GM19324 (cell line): ENCODE data around the gene DEPDC7.
"Not testable (repeated sequence)": the region's sequence is repeated elsewhere in the genome, so short reads cannot be mapped to it uniquely, and the experiment has no call there.

Source experiments
- ATAC-seq: cut with Tn5 transposase; IDR thresholded peaks from one replicate; pipeline ENCODE4 v1.9.1; 2021; ENCODE audit warnings: mild to moderate bottlenecking, moderate library complexity; ENCODE audit not compliant: unreplicated experiment, low FRiP score

Gene DEPDC7

DNA sequence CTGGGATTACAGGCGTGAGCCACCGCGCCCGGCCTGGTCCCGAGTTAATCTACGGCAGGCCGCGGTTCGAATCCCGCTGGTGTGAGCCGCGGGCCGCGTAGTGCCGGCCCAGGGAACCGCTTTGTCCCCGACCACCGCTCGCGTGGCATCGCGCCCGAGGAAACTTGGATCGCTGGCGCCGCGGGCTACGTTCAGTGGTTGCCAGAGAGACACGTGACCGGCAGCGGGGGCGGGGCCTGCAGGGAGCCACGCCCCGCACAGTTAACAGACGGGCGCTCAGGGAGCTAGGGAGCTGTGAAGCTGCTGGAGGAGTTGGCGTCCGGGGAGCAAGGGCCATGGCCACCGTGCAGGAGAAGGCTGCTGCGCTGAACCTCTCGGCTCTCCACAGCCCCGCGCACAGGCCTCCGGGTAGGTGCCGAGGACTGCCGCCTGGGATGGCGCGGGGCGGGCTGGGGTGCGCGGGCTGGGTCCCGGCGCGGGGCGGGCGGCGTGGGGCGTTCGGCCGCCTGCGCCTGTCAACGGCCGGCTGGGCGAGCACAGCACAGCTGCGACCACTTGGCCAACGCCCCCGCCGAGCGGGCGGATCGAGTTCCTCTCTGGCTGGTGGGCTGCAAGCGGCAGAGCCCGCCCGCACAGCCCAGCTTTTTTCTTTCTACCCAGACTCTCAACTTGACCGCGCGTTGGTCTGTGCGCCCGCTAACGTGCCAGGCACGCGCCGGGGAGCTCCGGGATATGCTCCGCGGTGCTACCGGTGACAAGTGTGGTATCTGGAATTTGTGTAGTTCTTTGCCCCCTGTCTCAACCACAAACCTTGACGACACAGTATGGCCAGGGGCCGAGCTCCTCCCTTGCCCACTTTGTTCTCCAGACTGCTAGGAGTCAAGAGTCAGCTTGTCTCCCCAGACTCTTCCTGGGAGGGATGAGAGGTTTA, at the start of gene DEPDC7:
Gene DEPDC7, plus strand, starts transcription at position 258 of the 931 bp plus-strand sequence. Its CDS starts 78 bp downstream, at position 336.
- peak; percentile 72 for ATAC-seq

GRCh38 chr11:32968541-32968940, 47.1 kb upstream of the DEPDC7 start:
- ATAC-seq, result no peak

GRCh38 chr11:32972233-32972632, 43.4 kb upstream of the DEPDC7 start:
- ATAC-seq, result not testable (repeated sequence)

GRCh38 chr11:32972781-32973180, 42.9 kb upstream of the DEPDC7 start:
- ATAC-seq, result no peak

GRCh38 chr11:32982626-32983025, 33.1 kb upstream of the DEPDC7 start:
- no peak for ATAC-seq

GRCh38 chr11:32983506-32983905, 32.2 kb upstream of the DEPDC7 start:
- ATAC-seq, result no peak

DNA sequence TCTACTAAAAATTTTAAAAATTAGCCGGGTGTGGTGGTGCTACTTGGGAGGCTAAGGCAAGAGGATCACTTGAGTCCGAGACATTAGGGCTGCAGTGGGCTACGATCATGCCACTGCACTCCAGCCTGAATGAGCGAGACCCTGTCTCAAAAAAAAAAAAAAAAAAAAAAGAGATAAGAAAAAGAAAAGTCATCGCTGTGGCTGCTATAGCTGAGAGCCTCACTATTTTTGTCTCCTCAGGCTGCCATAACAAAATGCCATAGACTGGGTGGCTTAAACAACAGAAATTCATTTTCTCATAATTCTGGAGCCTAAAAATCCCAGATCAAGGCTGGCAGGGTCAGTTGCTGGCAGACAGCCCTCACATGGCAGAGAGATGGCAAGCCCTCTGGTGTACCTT, 30.1 kb upstream of the DEPDC7 start:
- no peak for ATAC-seq

DNA sequence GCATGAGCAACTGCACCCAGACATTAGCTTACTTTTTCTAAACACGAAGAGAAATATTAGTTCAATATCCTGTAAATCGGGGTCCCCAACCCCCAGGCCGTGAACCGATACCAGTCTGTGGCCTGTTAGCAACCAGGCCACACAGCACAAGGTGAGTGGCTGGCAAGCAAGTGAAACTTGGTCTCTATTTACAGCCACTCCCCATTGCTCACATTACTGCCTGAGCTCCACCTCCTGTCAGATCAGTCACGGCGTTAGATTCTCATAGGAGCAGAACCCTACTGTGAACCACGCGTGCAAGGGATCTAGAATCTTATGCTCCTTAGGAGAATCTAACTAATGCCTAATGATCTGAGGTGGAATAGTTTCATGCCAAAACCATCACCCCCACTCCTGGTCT, 27.8 kb upstream of the DEPDC7 start:
- ATAC-seq, result no peak

DNA sequence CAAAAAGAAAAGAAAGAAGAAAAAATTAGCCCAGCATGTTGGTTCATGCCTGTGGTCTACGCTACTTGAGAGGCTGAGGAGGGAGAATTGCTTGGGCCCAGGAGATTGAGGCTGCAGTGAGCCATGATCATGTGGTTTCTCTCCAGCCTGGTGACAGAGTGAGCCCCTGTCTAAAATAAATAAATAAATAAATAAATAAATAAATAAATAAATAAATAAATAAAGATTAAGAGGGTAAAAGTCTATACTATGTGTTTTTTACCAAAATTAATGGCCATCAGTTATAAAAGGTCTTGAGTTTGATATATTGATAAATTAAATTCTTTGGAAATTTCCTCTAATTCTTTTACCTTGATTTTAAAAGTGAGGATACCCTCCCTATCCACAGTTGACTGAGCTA, 25.2 kb upstream of the DEPDC7 start:
- ATAC-seq, result no peak

DNA sequence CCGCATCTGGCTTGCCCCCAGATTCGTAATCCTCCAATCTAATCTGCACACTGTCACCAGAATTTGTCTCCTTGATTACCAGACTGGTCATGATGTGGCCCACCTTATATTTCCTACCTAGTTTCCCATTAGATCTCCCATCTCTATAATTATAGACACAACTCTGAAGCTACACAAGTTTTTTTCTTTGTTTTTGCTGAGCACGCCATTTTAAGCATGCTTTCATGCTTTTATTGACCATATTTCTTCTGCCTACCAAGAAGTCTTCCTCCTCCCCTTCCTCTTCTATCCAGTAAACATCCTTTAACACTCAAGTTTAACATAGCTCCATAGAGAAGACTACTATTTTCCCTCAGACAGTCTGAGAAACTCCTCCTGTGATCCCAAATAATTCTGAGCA, 24.3 kb upstream of the DEPDC7 start:
- no peak for ATAC-seq

GRCh38 chr11:32991898-32992297, 23.8 kb upstream of the DEPDC7 start:
- no peak for ATAC-seq

DNA sequence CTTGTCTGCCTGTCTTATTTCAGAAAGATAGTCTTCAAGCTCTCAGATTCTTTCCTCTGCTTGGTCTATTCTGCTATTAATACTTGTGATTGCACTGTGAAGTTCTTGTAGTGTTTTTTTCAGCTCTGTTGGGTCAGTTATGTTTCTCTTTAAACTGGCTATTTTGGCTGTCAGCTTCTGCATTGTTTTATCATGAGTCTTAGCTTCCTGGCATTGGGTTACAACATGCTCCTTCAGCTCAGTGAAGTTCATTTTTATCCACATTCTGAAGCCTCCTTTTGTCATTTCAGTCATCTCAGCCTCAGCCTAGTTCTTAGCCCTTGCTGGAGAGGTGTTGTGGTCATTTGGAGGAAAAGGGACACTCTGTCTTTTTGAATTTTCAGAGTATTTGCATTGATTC, 15.5 kb upstream of the DEPDC7 start:
- ATAC-seq, result no peak

GRCh38 chr11:33001281-33001680, 14.4 kb upstream of the DEPDC7 start:
- no peak for ATAC-seq

GRCh38 chr11:33001751-33002542, 13.7 kb upstream of the DEPDC7 start:
- ATAC-seq, result no peak

DNA sequence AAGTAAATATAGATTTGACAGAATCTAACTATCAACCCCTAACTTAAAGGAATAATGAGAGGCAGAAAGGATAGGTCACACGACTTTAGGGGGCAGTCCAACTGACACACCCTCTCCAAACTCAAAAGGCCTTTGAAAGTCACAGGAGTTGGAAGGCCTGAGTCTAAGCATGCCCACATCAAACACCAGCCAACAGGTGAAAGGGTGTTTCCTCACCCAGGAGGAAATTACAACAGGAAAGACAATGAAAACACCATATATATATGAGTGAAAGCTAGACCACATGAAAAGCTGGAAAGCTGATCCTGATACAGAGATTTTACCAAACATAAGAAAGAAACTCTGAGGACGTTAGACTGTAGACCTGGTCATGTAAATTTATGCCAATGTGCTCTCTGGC, 10.5 kb upstream of the DEPDC7 start:
- ATAC-seq, result no peak

- ATAC-seq, result no peak
Measured at GRCh38 chr11:33006010-33006409, 9.7 kb upstream of the DEPDC7 start.

DNA sequence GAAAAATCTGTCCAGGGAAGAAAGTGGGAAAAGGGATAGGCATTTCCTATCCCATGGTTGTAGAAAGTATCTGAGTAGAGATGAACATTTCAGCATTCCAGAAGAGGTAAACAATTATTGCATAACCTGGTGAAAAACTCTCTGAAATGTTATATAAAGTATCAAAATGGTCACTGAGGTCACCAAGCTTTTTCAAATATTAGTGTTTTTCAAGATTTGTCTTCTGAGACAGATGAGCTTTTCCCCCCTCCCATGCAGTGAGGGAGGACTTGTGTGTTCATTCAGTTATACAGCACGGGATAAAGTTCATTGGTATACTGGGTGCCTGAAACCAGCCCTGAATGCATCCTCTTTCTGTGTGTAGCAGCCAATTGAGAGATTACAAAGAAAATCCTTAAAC, 1.9 kb upstream of the DEPDC7 start:
- ATAC-seq, result no peak

DNA sequence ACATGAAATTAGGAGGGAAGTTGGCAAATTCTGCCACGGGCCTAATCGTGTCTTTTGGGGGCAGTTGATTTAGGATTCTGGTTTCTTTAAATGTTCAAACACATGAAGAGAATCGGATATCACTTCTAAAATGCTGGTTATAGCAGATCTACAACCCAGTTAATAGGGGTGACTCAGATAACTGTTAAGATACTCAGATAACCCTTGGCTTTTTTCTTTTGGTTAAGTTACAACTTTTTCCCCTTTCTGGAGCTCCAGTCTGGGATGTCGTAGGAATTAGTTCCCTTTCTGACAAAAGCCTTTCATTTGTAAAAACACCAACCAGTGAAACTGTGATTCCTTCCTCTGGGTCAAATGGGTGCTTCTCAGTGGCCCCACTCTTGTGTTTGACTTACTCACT, 976 bp downstream of the DEPDC7 start:
- no peak for ATAC-seq

DNA sequence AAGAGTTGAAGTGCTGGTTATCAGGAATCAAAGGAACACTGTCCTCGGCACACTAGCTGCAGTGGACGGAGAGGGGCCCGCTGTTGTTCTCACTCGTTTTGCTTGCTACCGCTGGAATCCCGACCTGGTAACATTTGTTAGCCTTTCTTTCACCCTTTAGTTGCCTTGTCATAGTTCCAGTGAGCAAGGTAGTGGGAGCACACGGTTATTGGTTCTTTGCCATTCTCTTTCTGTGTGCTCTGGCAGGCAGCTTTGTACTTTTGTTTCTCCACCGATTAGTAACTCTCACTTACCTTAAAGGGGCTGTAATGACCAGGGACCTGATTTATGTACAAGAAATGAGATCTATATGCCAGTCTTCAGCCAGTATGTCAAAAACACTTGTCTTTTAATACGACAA, 1.8 kb downstream of the DEPDC7 start:
- no peak for ATAC-seq

DNA sequence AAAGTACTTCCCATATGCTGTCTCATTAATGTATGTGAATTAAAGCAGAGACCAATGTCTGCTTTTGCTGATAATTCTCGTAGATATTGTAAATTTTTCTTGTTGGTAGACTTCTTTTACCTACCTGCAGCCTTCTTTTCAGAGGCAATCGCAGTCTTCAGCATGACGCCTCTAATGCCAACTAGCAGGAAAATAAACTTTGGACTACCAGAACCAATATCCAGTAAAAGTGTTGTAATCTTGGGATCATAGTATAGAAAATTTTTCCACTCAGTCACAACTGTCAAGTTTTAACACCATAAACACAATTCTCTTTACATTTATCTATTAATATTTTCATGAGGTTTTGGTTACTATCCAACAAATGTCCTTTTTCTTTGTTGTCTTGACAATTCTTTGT, 2.3 kb downstream of the DEPDC7 start:
- ATAC-seq, result no peak

DNA sequence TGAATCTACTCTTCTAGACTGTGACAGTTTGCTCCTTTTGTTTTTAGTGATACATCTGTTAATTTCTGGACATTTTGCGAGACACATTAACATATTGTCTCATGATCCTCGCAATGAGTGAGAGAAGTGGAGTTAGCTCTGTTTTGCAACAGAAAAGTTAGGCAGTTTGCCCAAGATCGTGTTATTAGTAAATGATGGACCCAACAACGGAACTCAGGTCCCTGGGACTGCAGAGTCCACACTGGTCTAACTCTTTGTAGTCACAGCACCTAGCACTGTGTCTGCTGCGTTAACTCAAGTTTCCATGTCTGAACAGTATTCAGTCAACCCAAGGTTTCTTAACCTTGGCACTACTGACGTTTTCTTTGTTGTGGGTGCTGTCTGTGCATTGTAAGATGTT, 3.2 kb downstream of the DEPDC7 start:
- no peak for ATAC-seq

DNA sequence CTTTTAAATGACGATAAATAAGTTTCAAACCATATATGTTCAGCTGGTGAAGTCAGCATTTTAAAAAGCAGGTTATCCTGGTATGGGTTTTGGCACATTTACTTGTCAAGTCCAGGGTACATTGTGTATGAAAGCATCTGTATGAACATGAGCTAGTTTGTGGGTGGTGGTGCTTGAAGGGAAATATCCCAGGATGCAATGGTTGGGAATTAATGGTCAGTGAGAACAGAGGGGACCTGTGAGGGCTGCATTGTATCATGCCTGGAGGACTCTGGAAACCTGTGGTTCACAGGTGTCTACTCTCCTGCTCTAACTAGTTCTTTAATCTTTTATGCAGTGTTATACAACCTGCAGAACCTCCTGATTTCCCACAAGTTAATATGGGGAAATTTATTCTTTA, 5.8 kb downstream of the DEPDC7 start:
- ATAC-seq, result no peak
